ENCODE measurements around the gene NTM.
A peak's percentile ranks its signal among the peaks of the same experiment; 100 is the strongest.

Gene NTM

DNA sequence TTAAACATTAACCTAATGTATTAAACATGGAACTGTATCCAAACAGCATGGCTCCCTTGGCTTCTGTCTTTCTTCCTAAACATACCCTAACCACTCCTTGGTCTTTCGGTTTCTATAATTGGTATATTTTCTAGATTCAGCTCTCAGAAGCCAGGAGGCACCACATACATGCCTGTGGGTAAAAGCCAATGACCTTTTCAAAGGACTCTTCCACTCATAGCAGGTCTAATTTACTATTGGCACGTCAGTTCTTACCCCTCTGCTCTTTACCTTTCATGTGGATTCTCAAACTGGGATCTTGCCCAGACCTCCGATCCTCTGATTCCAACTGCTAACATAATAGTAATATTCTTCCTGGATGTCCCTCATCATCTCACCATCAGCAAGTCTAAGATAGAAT lies 835.1 kb downstream of the NTM start:
- DNase-seq: no peak

DNA sequence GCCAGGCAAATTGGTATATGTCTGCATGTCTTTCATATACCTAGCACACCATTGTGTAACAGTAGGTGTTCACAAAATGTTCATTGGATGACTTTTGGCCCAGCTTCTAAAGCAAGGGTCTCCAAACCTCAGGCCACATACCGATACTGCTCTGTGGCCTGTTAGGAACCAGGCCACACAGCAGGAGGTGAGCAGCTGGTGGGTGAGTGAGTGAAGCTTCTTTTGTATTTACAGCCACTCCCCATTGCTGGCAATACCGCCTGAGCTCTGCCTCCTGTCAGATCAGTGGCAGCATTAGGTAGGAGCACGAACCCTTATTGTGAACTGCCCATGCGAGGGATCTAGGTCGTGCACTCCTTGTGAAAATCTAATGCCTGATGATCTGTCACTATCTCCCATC lies 836.6 kb downstream of the NTM start:
- DNase-seq: no peak

DNA sequence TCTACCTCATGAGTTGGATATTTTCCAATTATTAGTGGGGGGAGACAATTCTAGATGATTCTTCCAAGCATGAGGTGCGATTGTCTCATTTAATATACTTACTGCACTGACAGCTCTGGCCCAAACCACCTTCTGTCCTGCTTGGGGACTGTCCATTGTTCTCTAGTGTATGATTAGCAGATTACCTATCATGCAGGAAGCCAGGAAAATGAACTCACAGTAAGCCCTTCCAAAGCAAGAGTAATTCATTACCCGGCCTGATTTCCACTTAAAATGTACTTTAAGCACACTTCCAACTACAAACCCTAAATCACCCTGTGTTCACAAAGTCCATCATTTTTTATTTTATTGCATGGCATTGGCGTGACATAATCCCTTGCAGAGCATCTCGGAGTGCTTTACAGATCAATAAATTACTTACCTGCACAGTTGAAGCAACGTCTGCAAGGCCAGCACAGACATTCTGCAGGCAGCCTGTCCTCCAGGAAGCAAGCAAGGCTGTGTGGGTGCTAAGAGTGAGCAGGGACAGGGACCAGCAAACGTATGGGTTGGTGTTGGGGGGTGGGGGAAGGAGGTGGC lies 838.2 kb downstream of the NTM start:
- no peak for DNase-seq

DNA sequence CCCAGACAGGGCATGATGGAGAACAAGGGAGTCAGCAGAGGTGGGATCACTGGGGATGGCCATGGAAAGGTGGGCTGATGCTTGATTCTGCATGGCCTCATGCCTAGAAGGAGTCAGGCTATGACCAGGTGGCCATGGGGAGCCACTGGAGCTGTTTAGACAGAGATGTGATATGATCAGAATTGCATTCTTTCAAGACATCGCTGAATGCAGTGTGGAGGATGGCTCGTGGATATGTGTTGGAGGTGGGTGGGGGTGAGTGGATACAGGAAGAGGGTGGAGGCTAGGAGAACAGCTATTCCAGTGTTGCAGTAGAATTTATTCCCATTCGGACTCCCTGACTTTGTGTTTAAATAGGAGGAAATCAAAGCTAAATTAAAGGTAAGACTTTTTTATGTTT lies 841.1 kb downstream of the NTM start:
- no peak for DNase-seq

DNA sequence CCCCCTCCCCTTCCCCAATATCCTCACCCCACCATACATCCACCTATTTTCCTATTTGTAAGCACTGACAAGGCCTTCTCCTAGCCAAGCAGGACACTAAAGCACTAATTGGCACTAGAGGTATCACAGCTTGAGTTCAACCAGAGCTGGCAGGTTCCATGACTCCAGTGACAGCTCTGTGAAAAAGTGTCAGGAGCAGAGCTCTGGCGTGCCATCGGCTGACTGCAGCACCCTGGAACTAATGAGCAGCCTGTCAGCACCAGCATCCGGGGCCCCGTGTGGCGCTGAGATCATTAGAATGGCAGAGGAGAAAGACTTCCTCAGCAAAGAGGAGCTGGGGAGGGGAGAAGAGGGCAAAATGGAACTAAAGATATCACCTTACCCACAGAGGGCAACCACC lies 847.4 kb downstream of the NTM start:
- no peak for DNase-seq

- DNase-seq: no peak
Observed at GRCh38 chr11:132220474-132220873, 850.1 kb downstream of the NTM start.

DNA sequence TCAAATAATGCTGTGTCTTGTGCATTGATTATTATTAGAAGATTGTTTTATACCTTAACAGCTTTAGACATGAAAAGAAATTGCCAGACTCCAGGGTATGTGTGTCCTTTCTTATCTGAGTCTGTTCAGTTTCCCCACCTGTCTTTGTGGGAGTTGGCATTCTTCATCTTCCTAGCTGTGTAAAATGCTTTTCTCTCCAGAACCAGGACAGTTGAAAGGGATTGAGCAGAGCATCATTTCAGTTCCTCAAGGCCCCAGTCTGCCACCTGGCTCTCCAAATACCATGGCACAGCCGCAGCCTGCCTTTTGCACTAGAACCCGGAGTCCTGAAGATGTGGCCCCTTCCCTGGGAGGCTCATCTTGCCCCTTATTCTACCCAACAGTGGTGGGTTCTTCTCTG lies 851.9 kb downstream of the NTM start:
- no peak for DNase-seq

DNA sequence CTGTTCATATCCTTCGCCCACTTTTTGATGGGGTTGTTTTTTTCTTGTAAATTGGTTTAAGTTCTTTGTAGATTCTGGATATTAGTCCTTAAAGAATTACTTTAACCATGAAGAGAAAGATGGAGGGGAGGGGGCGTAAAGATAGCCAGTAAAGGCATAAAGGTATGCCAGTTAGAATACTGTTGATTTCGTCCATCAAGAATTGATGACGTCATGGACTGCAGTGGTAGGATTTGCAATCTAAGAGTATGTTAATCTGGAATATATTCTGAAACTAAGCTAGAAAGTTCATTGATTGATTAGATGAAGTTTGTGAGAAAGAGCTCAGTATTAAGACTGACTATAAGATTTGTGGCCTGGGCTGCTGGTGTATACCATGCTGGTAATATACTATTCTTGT lies 856.1 kb downstream of the NTM start:
- DNase-seq: no peak

GRCh38 chr11:132228746-132229325 lies 858.4 kb downstream of the NTM start:
- DNase-seq: no peak

DNA sequence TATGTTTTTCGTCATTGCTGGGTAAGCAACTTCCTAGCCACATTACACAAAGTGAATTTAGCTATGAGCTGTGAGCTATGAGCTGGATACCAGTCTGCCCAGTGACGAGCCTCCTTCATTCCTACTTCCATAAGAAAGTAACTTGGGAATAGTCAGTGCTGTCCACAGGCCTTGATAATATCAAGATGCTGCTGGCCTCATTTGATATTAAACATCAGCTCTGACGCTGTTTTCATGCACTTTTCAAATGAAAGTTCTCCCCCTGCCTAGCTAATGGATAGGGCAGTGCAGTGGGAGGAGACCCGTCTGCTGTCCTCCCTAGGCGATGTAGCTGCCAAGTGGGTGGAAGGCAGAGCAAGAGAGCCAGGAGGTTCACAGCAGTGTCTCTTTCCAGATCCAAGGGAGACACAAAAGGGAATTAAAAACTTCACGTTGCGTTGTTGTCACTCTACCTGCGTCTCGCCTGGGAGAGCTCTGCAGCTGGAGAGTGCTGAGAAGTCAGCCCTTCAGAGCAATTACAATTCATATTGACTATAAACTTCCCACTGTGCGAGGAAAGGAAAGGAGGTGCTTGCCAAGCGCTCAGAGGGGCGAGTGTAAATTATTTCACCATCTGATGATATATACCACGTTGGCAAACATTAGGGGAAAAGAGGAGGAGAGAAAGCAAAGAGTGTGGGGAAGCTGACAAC lies 861.4 kb downstream of the NTM start:
- DNase-seq: peak in 1 of 2 experiments; percentile 35

DNA sequence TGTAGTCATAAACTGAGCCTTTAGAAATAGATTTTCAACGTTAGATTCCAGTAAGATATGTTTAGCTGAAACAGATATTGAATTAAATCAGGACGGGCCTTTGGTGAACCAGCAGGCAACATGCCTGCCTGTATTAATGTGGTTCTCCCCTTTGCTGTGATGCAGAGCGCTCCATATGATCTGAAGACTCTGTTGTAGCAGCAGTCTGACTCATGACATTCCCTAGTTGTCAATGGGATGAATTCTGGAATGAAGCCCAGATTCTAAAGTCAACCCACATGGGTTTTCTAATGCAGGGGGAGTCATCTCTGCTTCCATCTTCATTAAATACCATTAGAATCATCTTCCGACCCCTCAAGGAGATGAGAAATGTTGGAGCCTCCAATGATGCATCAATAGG lies 864.5 kb downstream of the NTM start:
- no peak for DNase-seq

- DNase-seq: no peak
Observed at GRCh38 chr11:132237781-132238180, 867.4 kb downstream of the NTM start.

DNA sequence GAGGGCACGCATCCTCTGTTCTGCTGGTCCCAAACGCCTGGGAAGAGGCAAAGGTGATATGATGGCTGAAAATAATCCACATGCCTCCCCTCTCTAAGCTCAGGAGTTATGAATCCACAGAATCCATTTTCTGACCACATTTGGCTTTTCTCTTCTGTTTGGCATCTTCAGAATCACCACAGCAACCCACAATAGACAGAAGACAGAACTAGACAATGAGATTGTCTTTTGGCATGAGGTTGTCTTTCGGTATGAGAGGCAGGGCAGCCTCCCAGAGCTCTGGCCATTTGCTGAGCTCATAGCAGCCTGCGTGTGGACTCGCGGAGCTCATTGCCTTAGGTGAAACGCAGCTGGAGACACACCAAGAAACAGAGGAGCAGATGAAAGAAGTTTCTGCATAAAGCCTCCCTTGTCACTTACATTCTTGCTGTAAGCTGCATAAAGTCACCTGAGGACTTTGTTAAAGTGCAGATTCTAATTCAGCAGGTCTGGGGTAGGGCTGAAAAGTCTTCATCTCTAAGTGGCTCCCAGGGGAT lies 868.0 kb downstream of the NTM start:
- no peak for DNase-seq

DNA sequence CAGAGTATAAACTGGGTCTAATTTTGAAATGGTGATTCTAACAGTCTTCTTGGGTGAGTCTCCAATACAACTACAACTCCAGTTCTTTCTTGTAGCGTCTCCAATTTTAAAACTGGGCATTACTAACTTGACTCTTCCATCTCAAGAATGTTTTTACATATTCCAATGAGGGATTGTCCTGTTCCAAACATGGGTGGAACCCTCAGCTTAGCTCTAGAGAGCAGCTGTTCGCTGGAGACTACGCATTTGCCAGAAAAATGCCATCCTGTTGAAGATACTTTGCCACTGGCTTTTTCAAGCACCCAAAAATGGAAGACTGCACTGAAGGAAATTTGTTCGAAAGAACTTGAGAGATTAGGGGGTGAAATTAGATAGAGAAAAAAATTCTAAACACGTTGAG lies 870.0 kb downstream of the NTM start:
- DNase-seq: no peak

GRCh38 chr11:132242632-132243031 lies 872.2 kb downstream of the NTM start:
- DNase-seq: no peak

DNA sequence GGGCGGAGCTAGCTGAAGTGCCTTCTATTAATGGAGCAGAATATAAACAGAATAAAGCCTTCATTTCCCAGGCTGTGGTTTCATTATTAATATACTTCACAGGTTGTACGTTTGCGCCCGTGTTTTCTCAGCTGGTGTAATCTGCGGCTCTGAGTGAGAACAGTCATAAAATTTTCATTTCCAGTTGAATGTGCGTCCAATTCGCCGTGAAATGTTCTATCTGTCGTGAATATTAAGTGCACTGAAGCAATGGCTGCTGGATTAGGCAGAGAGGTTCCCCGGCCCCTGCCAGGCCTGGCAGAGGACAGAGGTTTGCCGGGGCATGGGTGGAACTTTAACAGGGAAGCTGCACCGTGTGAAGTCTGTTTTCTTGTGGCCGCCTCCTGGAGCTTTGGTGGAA lies 874.4 kb downstream of the NTM start:
- no peak for DNase-seq

- DNase-seq: no peak
Observed at GRCh38 chr11:132245403-132246385, 875.3 kb downstream of the NTM start.

DNA sequence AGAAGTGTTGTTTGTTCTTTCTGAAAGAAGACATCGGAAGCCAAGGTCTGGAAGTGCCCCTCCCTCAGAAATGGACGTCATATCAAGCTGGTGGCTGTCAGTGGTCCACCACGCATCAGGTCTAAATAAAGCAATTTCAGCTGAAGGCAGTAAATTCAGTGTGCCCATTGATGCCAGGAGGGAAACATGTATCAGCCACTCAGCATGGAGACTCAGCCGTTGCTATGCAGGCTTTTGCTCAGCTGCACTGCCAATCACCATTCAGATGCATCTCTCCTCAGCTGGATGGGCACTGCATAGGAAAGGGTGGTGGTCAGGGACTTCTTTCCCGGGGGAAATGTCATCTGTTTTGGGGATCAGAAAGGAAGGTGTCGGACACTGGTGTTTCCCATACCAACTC lies 878.2 kb downstream of the NTM start:
- DNase-seq: no peak

- DNase-seq: no peak
Observed at GRCh38 chr11:132249256-132249655, 878.8 kb downstream of the NTM start.

- DNase-seq: no peak
Observed at GRCh38 chr11:132251061-132251460, 880.6 kb downstream of the NTM start.

- DNase-seq: no peak
Observed at GRCh38 chr11:132253469-132254264, 883.3 kb downstream of the NTM start.

GRCh38 chr11:132254906-132255305 lies 884.5 kb downstream of the NTM start:
- no peak for DNase-seq

Data from NCI-H187 (cell line).